Activated B cell treated with CpG ODN at 0.5 μM for 24 hours (primary cell): ENCODE data around the gene GANC. TPM values are rescaled to one million over a fixed set of nuclear protein-coding genes. Genes with fewer than 3 reads are reported as not detected.
"Not testable (repeated sequence)": the region's sequence is repeated elsewhere in the genome, so short reads cannot be mapped to it uniquely, and the experiment has no call there.

ENCODE experiments used
- ATAC-seq: fragments of 200-7000 bp; cut with Tn5 transposase; one replicate; pipeline ENCODE4 v1.10.0; 2021; ENCODE audit warnings: low read depth, mild to moderate bottlenecking, moderate library complexity
- CTCF ChIA-PET: fragments of 350-600 bp; sonication (Branson Sonifier 250); formaldehyde crosslinking; loops from one replicate; lab custom pipeline; 2021; ENCODE audit warnings: antibody characterized with exemption; lab: Charles Lee
- POLR2A ChIA-PET: fragments of 350-600 bp; sonication (Branson Sonifier 250); formaldehyde crosslinking; loops from one replicate; lab custom pipeline; 2021; ENCODE audit warnings: antibody characterized with exemption; lab: Charles Lee
- DNase-seq: peaks from one replicate; pipeline ENCODE4 v3.0.0; 2022
- H3K27ac Mint-ChIP-seq: one replicate; pipeline ENCODE4 v1.8.0; 2020; ENCODE audit warnings: mixed read lengths
- H3K27me3 Mint-ChIP-seq: one replicate; pipeline ENCODE4 v1.8.0; 2021; ENCODE audit warnings: mixed read lengths
- H3K36me3 Mint-ChIP-seq: one replicate; pipeline ENCODE4 v1.8.0; 2021; ENCODE audit warnings: low read depth, mixed read lengths
- H3K4me1 Mint-ChIP-seq: one replicate; pipeline ENCODE4 v1.8.0; 2021; ENCODE audit warnings: mixed read lengths
- H3K4me3 Mint-ChIP-seq: one replicate; pipeline ENCODE4 v1.8.0; 2020; ENCODE audit warnings: mild to moderate bottlenecking, mixed read lengths
- H3K9me3 Mint-ChIP-seq: one replicate; pipeline ENCODE4 v1.8.0; 2020; ENCODE audit warnings: mixed read lengths
- intact Hi-C: fragments of 100-400 bp; cut with micrococcal nuclease; formaldehyde crosslinking; loops from one replicate; pipeline ENCODE4 v1.15.1; 2024
- total RNA-seq: library from RNA; stranded (reverse); gene quantifications from 2 replicates; pipeline ENCODE4 v1.2.3, GENCODE V29; 2022
- TF ChIP-seq, protein P1 (sequence below): fragments of 200-600 bp; IDR thresholded peaks from one replicate; pipeline ENCODE4 v1.8.0; 2022; ENCODE audit warnings: antibody characterized with exemption, mild to moderate bottlenecking

Gene GANC, protein sequence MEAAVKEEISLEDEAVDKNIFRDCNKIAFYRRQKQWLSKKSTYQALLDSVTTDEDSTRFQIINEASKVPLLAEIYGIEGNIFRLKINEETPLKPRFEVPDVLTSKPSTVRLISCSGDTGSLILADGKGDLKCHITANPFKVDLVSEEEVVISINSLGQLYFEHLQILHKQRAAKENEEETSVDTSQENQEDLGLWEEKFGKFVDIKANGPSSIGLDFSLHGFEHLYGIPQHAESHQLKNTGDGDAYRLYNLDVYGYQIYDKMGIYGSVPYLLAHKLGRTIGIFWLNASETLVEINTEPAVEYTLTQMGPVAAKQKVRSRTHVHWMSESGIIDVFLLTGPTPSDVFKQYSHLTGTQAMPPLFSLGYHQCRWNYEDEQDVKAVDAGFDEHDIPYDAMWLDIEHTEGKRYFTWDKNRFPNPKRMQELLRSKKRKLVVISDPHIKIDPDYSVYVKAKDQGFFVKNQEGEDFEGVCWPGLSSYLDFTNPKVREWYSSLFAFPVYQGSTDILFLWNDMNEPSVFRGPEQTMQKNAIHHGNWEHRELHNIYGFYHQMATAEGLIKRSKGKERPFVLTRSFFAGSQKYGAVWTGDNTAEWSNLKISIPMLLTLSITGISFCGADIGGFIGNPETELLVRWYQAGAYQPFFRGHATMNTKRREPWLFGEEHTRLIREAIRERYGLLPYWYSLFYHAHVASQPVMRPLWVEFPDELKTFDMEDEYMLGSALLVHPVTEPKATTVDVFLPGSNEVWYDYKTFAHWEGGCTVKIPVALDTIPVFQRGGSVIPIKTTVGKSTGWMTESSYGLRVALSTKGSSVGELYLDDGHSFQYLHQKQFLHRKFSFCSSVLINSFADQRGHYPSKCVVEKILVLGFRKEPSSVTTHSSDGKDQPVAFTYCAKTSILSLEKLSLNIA (N-terminal part only)
- 59.9 and 72.2 TPM in 2 replicates for total RNA-seq

DNA sequence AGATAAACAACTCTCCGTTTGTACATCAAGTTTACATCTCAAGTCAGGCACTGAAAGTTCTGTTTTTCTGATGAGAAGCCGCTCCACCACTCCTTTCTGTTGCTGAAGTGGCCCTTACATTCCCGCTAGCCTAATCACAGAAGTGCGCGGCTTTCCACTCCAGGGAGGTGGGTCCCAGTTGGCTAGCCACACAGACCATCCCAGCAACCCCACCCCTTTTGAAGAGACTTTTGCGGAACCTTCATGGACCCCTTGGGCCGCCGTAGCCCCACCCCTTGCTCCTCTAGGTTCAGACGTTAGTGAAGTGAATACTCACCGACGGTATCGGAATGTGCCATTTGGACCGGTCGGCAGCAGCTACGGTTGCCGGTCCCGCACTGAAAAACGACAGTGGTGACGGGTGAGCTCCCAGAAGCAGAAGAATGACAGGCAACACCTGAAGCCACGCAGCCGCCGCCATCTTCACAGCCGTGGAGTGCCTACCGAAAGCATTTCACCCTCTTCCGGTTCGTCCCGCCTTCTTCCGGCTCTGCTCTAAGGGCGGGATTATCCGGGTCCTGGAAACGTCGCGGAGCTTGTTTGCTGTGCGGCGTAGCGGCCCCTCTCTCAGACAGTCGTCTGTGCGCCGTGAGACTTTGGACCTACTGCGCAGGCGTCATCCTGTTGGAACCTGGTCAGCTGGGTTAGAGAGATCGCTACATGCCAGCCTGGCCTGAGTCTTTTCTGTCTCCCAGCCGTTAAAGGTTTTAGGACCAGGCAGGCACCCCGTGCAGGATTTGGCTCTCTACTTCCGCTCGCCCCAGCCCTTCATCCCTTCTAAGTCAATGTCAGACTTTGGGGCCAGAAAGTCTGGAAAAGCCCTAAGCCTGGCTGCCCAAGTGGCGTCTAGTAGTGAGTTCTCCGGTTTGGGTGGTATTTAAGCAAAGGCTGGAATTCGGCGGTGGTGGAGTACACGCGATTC lies at the start of gene GANC, which contains the start of gene TMEM87A:
Gene GANC, plus strand, starts transcription at position 263 of the 961 bp plus-strand sequence. CDS start 1,281 bp downstream, outside the sequence.
Gene TMEM87A, minus strand, starts transcription at position 495 of the 961 bp plus-strand sequence. Its CDS starts 35 bp downstream, at position 460.
- Mint-ChIP-seq H3K27me3 (no peaks in the 10 kb centered on the region), H3K4me1 (peaks cover 50% of the 10 kb centered on the region), H3K27ac (peak within 1 kb of the TSS; percentile 100), H3K9me3 (no peaks in the 10 kb centered on the region), H3K4me3 (peak within 1 kb of the TSS; percentile 100), H3K36me3 (peaks cover 48% of the 10 kb centered on the region)
- TF ChIP-seq, protein P1, sequence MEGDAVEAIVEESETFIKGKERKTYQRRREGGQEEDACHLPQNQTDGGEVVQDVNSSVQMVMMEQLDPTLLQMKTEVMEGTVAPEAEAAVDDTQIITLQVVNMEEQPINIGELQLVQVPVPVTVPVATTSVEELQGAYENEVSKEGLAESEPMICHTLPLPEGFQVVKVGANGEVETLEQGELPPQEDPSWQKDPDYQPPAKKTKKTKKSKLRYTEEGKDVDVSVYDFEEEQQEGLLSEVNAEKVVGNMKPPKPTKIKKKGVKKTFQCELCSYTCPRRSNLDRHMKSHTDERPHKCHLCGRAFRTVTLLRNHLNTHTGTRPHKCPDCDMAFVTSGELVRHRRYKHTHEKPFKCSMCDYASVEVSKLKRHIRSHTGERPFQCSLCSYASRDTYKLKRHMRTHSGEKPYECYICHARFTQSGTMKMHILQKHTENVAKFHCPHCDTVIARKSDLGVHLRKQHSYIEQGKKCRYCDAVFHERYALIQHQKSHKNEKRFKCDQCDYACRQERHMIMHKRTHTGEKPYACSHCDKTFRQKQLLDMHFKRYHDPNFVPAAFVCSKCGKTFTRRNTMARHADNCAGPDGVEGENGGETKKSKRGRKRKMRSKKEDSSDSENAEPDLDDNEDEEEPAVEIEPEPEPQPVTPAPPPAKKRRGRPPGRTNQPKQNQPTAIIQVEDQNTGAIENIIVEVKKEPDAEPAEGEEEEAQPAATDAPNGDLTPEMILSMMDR: no peak
- DNase-seq: peak; percentile 85
- ChIA-PET POLR2A (interaction anchor here (0.6 to 2.0 kb wide), 23 partner anchors 14 to 1578 kb away, joined by 3 to 19 read pairs (median 4); partner anchors contain the start of genes CHP1, LCMT2, MGA and RAD51), CTCF (interaction anchor here (0.6 kb wide), 1 partner anchor 224 kb away, joined by 4 read pairs; no protein-coding TSS in a partner anchor)
- ATAC-seq: peak; percentile 89
- intact Hi-C loops: loop anchor here (1.0 to 10.0 kb wide), 13 partner anchors 65 to 1681 kb away; partner anchors contain the start of genes CCNDBP1, CDAN1, EHD4 and INO80

DNA sequence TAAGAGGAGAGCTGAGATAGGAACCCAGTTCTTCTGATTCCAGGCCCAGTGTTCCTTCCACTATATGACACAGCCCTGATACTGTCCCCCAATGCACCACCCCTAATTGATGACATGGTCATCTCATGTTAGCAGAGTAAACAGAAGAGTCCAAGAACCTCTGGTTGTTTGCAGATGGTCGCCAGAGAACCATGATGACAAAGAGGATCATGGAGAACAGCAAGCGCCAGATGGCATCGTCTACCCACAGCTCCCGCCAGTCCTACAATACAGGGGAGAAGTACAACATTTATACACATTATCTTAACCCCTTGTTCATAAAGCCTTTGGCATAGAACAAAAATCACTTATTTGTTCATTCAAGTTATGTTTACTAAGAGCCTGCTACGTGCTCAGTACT lies 46.4 kb upstream of the GANC start:
- H3K27ac Mint-ChIP-seq: no peak overlapping the region
- CTCF ChIA-PET: no interaction called here
- H3K36me3 Mint-ChIP-seq: peaks cover 90% of the 10 kb centered on the region

DNA sequence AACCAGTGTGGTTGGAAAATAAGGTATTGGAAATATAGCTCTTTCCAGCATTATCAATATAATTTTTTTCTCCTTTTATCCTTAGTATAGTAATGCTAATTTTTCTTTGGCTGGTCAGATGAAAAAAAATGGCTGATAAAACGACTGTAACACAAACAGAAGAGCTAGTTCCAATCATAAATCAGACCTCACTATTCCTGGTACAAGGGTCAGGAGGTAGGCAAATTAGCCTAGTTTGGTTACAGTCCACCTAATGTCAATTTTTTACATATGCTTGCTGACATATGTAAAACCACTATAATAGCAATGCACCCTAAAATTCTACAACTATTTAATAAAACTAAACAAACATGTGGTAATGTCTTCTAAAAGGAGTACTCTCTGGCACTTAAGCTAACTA lies 45.0 kb upstream of the GANC start:
- Mint-ChIP-seq H3K4me1 (no peaks in the 10 kb centered on the region), H3K27me3 (no peaks in the 10 kb centered on the region), H3K36me3 (peaks cover 91% of the 10 kb centered on the region), H3K9me3 (no peaks in the 10 kb centered on the region), H3K27ac (no peak overlapping the region), H3K4me3 (no peak overlapping the region)
- intact Hi-C loops: no loop called here
- POLR2A ChIA-PET: interaction anchor here (0.9 kb wide), 1 partner anchor 20 kb away, joined by 3 read pairs; the partner anchor contains the start of gene VPS39
- TF ChIP-seq, protein P1: no peak
- no peak for DNase-seq
- CTCF ChIA-PET: no interaction called here
- ATAC-seq: no peak

More for the DNA sequence above, 46.4 kb upstream of the GANC start:
- H3K9me3 Mint-ChIP-seq: no peaks in the 10 kb centered on the region
- TF ChIP-seq, protein P1: no peak
- no peaks in the 10 kb centered on the region for H3K27me3 Mint-ChIP-seq
- H3K4me1 Mint-ChIP-seq: no peaks in the 10 kb centered on the region
- POLR2A ChIA-PET: no interaction called here
- intact Hi-C loops: no loop called here
- no peak for ATAC-seq
- no peak overlapping the region for H3K4me3 Mint-ChIP-seq
- no peak for DNase-seq

DNA sequence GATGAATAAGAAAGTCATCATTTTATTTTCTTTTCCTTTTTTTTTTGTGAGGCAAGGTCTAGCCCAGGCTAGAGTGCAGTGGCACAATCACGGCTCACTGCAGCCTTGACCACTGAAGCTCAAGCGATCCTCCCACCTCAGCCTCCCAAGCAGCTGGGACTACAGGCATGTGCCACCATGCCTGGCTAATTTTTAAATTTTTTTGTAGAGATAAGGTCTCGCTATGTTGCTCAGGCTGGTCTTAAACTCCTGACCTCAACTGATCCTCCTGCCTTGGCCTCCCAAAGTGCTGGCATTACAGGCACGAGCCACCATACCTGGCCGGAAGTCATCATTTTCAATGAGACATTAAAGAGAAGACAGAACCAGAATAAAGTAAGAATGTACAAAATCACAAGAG lies 44.0 kb upstream of the GANC start:
- POLR2A ChIA-PET: interaction anchor here (0.7 kb wide), 1 partner anchor 21 kb away, joined by 3 read pairs; the partner anchor contains the start of gene VPS39
- DNase-seq, H3K27ac Mint-ChIP-seq, H3K4me1 Mint-ChIP-seq, CTCF ChIA-PET, ATAC-seq, H3K27me3 Mint-ChIP-seq, H3K9me3 Mint-ChIP-seq, H3K4me3 Mint-ChIP-seq, intact Hi-C loops: not testable (repeated sequence)
- peaks cover 93% of the 10 kb centered on the region for H3K36me3 Mint-ChIP-seq
